Kidney (tissue), 14 donors: ENCODE results near the gene RBMS3. TPM values are rescaled to one million over a fixed set of nuclear protein-coding genes. Genes with fewer than 3 reads are reported as not detected.

Source experiments
- DNase-seq, 5 donors: peaks; one replicate each; pipeline ENCODE4 v3.0.0-alpha.2; 2013 to 2020
- FAIRE-seq: peaks from 2 replicates; lab custom pipeline; 2012; peaks lifted over from hg19 to GRCh38; lab: Jason Lieb, UNC
- H3K27ac ChIP-seq, 2 donors: one replicate each; pipeline ENCODE4 v1.7.0; 2013; ENCODE audit warnings: low read depth in 2 of 2, low read length in 2 of 2, inconsistent platforms in 1 of 2
- H3K27me3 ChIP-seq: one replicate; pipeline ENCODE4 v1.7.1; 2013; ENCODE audit warnings: low read length, inconsistent platforms; ENCODE audit not compliant: control insufficient read depth, insufficient read depth
- H3K36me3 ChIP-seq, 3 donors: one replicate each; pipeline versions ENCODE4 v1.7.0 to v1.7.1; 2013; ENCODE audit warnings: low read length in 3 of 3, control low read depth in 1 of 3, inconsistent platforms in 1 of 3; ENCODE audit not compliant: insufficient read depth in 3 of 3, control insufficient read depth in 2 of 3
- H3K4me1 ChIP-seq, 3 donors: one replicate each; pipeline versions ENCODE4 v1.7.0 to v1.7.1; 2013; ENCODE audit warnings: low read length in 3 of 3, inconsistent platforms in 1 of 3, low read depth in 1 of 3; ENCODE audit not compliant: control insufficient read depth in 2 of 3, insufficient read depth in 2 of 3
- H3K4me3 ChIP-seq, 3 donors: one replicate each; pipeline versions ENCODE4 v1.7.0 to v1.8.1; 2013; ENCODE audit warnings: low read length in 3 of 3, control low read depth in 1 of 3, inconsistent platforms in 1 of 3
- H3K9ac ChIP-seq, 3 donors: one replicate each; pipeline versions ENCODE4 v1.7.0 to v1.7.1; 2013; ENCODE audit warnings: low read length in 3 of 3, control low read depth in 1 of 3, inconsistent platforms in 1 of 3
- H3K9me3 ChIP-seq, 3 donors: one replicate each; pipeline versions ENCODE4 v1.7.0 to v1.7.1; 2013; ENCODE audit warnings: low read length in 3 of 3, control low read depth in 1 of 3, inconsistent platforms in 1 of 3; ENCODE audit not compliant: control insufficient read depth in 2 of 3, insufficient read depth in 1 of 3
- CTCF ChIP-seq: IDR thresholded peaks from 3 replicates; pipeline ENCODE4 v1.5.1; 2012; ENCODE audit warnings: mild to moderate bottlenecking, moderate library complexity, borderline replicate concordance; ENCODE audit not compliant: insufficient read depth; ENCODE audit errors: extremely low read depth
- intact Hi-C: fragments of 100-400 bp; cut with DNase I; formaldehyde crosslinking; loops from one replicate; pipeline ENCODE4 v1.11.1; 2022
- polyA plus RNA-seq: library from polyadenylated mRNA; stranded (reverse); fragments of 350-450 nt; fragmentation: Illumina TruSeq; extraction: RNeasy Lipid Tissue Mini Kit (QIAGEN cat#74804); gene quantifications from one replicate; pipeline ENCODE4 v1.2.3, GENCODE V29; 2014; ENCODE audit warnings: low read depth, low replicate concordance; ENCODE audit not compliant: insufficient read depth
- total RNA-seq: library from RNA; stranded (reverse); fragmentation: NEBNext Ultra II Directional; extraction: Animal tissue kit (Norgen Biotek cat#: 25700); gene quantifications from one replicate; pipeline ENCODE4 v1.2.1, GENCODE V29; 2021
- donor health status: control.
- donor health status: control.
- donor health status: control.
- donor health status: control.
- donor health status: control.
- donor health status: DM: yes; HTN: yes; CAD: no.
- donor health status: Normal renal cell carcinoma (clear cell type).

Gene RBMS3
- total and polyA plus RNA-seq, 2 donors from 2014 or later = 3.2 to 48.8 TPM

GRCh38 chr3:29334706-29335105 is 53.8 kb downstream of the RBMS3 start:
- Histone ChIP-seq H3K9me3 (no peaks in the 10 kb centered on the region), H3K27me3 (no peaks in the 10 kb centered on the region), H3K27ac (no peak overlapping the region), H3K36me3 (no peaks in the 10 kb centered on the region), H3K4me1 (peaks cover 0 to 3% (median under 1%) of the 10 kb centered on the region in 3 donors), H3K9ac (no peak overlapping the region), H3K4me3 (no peak overlapping the region)
- DNase-seq (no peak), FAIRE-seq (no peak)
- no peak for TF ChIP-seq CTCF
- intact Hi-C loops = no loop called here

GRCh38 chr3:29335438-29335837 is 54.6 kb downstream of the RBMS3 start:
- Histone ChIP-seq H3K9ac (peak overlapping the region in 1 of 3 donors; percentile 35), H3K4me1 (peaks cover 0 to 3% (median 2%) of the 10 kb centered on the region in 3 donors), H3K27me3 (no peaks in the 10 kb centered on the region), H3K36me3 (no peaks in the 10 kb centered on the region), H3K27ac (peak overlapping the region; percentile 19 to 23), H3K9me3 (no peaks in the 10 kb centered on the region), H3K4me3 (peak overlapping the region; percentile 6 to 33 (median 8))
- no peak for TF ChIP-seq CTCF
- peak; percentile 38 for FAIRE-seq
- peak; percentile 75 to 96 (median 80) for DNase-seq
- intact Hi-C loops = no loop called here

- no peak for DNase-seq
- no peak for FAIRE-seq
- Histone ChIP-seq H3K27ac (no peak overlapping the region), H3K4me1 (peaks cover 0 to 2% (median 2%) of the 10 kb centered on the region in 3 donors), H3K36me3 (no peaks in the 10 kb centered on the region), H3K27me3 (no peaks in the 10 kb centered on the region), H3K4me3 (peak overlapping the region in 1 of 3 donors; percentile 33), H3K9me3 (no peaks in the 10 kb centered on the region), H3K9ac (peak overlapping the region in 1 of 3 donors; percentile 35)
- intact Hi-C loops = no loop called here
- TF ChIP-seq CTCF = no peak
Measured at GRCh38 chr3:29335943-29336342, 55.1 kb downstream of the RBMS3 start.

- Histone ChIP-seq H3K4me3 (no peak overlapping the region), H3K27ac (no peak overlapping the region)
Measured at GRCh38 chr3:29337565-29337964, 56.7 kb downstream of the RBMS3 start.

More at GRCh38 chr3:29337565-29337964, 56.7 kb downstream of the RBMS3 start:
- Histone ChIP-seq H3K9me3 (no peaks in the 10 kb centered on the region), H3K4me1 (peaks cover 0 to 2% (median 0%) of the 10 kb centered on the region in 3 donors), H3K36me3 (no peaks in the 10 kb centered on the region), H3K27me3 (no peaks in the 10 kb centered on the region), H3K9ac (no peak overlapping the region)
- DNase-seq (no peak), FAIRE-seq (no peak)
- no peak for TF ChIP-seq CTCF
- intact Hi-C loops = no loop called here
